HG03342 (cell line): Measurements from ENCODE around the gene PDE7B.
"Not testable (repeated sequence)": the region's sequence is repeated elsewhere in the genome, so short reads cannot be mapped to it uniquely, and the experiment has no call there.

Experiments used
- ATAC-seq: cut with Tn5 transposase; IDR thresholded peaks from one replicate; pipeline ENCODE4 v1.9.1; 2021; ENCODE audit warnings: mild to moderate bottlenecking, moderate library complexity; ENCODE audit not compliant: unreplicated experiment

PDE7B gene

DNA sequence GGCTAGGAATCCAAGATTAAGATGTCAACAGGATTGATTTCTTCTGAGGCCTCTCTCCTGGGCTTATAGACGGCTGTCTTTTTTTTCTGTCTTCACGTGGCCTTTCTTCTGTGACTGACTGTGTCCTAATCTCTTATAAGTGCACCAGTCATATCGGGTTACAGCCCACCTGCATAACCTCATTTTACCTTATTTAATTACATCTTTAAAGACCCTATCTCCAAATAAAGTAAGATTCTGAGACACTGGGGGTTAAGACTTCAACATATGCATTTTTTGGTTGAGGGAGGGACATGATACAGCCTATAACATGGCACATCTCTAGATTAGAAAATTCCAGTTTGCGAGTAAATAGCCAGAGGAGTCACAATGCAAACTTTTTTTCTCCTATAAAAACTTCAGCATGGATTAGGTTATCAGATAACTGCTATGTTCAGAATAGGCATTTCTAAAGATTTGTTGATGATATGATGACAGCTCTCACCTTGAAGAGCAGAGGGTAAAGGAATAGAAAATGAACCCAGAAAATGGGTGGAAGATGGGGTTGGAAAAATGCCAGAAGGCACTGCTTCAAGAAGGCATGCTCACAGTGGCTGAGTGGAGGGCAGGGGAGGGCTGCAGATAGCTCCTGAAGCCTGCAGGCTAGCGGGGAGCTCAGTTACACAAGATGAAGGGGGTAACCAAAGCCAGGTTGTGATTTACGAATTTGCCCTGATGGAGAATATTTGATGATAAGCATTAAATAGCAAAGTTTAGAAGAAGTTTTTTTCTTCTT lies 8.7 kb upstream of the PDE7B start:
- ATAC-seq, result no peak

DNA sequence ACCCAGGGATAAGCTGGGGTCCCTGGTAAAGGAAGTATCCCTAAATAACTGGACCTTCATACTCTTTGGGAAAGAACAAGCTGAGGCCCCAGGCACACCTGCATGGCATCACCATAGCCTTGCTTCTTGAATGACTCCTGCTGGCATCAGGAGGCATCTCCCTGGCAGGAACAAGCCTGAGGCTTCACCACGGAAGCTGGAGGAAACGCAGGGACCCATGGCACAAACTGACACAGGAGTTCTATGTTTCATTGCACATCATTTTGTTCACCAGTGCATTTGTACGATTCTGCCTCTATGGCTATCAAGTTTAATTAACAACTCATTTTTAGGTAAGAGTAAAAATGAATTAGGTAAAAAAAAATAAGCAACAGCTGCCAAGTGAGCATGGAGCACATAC lies 619 bp upstream of the PDE7B start:
- no peak for ATAC-seq

DNA sequence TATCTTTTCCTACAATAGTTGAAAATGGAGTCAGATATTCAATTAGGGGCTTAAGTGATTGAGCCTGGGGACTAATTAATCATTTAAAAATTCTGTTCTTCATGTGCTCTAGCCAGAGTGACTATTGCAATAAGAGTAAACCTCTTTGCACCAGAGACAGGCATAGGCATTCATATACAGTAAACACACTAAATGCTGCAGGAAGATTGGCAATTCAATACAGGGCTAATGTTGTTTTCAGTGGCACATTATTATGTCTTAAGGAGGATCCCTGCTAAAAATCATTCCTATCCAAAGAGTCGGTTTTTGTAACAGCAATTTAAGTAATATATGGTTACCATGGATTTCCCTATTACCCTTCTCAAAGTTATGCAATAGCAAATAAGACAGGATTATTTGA lies 1.2 kb downstream of the PDE7B start:
- no peak for ATAC-seq

DNA sequence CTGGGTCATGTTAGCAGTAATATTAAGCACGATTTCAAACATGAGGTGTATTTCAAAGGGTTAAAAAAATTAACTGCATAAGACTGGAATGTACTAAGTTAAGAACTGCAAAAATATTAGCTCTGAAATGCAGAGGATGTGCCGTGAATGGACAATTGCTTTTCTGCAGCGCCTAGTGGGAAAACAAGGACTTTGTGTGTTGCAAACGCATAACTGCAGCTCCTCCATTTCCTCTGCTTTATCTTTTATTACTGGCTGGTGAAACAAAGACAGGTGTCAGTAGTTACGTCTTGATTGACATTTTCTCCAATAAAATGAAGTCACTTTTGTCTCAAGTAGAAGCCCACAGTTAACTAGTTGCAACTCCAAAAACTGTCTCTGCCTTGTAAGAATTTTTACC lies 1.7 kb downstream of the PDE7B start:
- no peak for ATAC-seq

DNA sequence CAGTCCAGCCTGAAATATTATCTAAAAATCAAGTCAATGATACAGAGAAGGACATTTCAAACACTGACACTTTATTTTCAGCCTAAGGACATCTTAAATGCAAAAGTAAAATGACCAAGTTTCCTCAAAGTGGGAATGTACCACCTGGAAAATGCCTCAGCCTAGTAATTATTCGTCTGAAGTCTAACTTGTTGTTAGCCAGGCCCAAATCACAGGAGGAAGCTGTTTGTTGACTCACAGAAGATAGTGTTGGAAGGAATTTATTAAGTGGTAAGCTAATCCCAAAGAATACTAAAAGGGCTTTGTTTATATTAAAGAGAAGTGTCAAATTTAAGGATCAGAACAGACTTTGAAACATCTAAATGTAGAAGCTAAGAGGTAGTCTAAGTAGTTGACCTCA lies 2.5 kb downstream of the PDE7B start:
- ATAC-seq, result no peak

DNA sequence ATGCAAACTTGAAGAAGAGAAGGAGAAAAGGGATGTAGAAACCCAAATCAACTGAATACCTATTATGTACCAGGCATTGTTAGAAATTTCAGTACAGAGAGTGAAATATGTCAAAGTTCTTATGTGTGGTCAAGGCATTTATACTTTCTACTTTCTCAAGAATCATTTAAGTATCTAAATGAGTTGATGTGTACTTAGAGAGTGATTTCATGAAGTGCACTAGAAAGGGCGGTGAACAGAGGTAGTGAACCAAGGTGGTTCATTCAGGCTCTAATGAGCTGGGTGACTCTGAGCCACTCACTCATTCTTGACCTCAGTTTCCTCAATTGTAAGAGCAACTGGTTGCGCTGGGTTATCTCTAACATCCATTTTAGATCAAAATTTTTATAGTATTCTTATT lies 3.3 kb downstream of the PDE7B start:
- ATAC-seq, result no peak

DNA sequence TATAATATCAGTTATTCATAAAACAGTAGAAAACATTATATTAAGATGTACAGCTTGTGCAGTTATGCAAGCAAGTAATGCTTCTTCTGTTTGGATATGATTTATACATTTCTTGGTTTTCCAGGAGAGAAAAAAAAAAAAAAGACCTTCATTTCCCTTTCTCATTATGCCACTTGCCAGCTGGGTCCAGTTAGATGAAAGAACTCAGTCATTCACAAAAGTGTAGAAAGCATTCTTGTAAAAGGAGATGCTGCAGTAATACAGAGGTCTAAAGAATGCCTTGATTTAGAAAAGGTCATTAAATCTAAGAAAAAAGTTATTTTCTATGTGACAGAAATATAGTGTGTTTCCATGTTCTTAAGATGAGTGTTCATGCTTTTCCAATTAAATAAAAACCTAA lies 7.4 kb downstream of the PDE7B start:
- no peak for ATAC-seq

DNA sequence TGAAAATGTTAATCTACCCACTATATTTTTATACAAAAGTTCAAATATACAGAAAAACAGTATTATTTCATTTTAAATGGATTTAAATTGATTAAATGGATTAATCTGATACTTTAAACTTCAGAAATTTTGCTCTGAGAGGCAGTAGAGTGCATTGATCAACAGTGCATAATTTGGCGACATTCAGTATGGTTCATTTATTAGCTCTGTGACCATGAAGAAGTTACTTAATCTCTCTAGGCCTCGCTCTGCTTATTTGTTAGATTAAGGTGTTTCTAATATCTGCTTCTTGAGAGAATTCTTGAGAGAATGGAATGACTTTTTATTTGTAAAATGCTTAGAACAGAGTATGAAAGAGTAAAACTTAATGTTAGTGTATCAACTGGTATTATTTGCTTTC lies 8.9 kb downstream of the PDE7B start:
- no peak for ATAC-seq

DNA sequence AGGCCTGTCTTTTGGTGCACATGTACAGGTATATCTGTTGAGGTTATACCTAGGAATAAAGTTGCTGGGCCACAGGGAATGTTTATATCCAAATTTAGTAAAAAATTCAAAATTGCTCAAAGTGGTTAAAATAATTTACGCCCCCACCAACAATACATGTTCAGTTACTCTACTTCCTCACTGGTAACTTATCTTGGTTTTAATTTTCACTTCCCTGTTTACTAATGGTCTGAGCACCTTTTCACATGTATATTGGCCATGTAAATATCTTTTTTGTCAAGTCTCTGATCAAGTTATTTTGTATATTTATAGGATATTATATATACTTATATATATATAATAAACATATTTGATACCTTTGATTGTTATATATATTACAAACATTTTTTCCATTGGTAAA lies 9.7 kb downstream of the PDE7B start:
- ATAC-seq, result peak; percentile 59

DNA sequence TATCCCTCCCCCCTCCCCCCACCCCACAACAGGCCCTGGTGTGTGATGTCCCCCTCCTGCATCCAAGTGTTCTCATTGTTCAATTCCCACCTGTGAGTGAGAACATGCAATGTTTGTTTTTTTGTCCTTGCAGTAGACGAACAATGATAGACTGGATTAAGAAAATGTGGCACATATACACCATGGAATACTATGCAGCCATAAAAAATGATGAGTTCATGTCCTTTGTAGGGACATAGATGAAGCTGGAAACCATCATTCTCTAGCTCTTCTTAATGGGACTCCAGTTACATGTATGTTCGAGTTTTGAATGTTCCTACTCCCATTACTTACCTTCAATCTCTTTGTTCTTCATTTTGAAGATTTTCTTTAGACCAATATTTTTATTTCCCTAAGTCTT lies 13.4 kb downstream of the PDE7B start:
- ATAC-seq, result not testable (repeated sequence)

DNA sequence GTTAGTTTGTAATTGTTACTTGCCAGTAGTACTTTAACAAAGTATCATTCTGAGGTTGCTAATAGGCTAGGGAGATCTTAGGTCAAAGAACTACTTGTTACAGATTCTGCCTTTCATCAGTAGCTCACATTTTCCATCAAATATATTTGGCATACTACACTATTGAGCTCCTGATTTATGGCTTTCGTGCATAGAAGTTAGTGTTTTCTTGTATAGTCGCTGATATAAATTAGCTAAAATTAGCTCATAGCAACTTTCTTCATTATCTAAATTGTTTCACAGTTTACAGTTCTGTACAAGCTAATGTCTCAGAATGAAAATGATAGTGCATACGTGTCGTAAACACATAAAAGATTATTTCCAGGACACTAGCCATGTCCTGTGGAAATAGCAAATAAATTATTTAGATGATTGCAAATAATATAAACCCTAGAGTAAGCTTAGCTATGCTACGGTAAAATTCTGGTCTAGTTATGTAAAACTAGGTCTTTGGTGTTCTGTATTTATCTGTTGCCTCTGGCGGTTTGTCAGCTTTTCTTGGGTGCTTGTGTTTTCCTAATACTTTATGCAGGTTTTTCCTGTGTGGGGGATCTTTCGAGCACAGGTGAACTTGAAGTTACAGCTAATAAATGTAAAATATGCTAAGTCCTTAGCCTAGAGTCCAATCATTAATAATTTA lies 15.1 kb downstream of the PDE7B start:
- no peak for ATAC-seq

DNA sequence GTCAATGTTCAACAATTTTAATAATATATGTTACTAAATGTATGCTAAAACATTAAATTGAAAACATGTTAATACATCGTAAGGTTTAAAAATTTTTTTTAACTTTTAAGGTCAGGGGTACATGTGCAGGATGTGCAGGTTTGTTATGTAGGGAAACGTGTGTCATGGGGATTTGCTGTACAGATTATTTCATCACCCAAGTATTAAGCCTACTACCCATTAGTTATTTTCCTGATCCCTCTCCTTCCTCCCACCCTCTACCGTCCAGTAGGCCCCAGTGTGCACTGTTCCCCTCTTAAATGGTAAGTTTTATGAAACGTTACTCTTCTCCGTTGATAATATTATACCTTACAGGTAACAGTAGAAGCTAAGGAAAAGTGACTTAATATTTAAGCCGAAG lies 15.8 kb downstream of the PDE7B start:
- no peak for ATAC-seq

DNA sequence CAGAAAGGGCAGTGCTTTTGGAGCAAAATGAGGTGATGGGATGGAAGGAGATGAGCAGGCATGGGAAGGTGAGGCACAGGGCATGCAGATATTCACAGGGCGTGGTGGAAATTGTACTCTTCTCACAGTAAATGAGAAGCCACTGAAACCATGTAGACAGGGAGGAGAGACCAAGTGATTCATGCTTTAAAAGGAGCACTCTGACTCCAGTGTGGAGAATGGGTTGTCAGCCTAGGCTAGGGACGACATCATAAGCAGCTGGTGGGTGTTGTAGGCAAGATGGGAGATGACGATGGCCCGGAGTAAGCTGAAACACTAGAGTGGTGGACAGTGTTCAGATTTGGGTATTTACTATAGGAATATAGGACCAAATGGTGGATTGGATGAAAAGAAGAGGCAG lies 18.4 kb downstream of the PDE7B start:
- no peak for ATAC-seq

DNA sequence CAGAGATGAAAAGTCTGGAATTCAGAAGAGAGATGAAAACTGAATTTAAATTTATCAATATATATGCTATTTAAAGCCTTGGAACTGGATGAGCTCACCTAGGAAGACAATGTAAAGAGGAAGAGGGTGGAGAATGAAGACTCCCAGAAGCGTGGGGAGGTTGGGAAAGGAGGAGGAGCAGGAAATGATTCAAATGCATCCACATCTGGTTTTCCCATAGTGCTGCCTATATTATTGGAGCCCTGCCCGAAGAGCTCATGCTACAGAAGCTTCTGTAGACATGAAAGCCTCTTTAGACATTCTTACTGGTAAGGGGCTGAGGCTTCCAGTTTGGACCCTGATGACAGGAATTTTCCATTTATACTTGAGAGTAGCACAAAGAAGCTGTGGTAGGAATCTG lies 19.2 kb downstream of the PDE7B start:
- no peak for ATAC-seq

DNA sequence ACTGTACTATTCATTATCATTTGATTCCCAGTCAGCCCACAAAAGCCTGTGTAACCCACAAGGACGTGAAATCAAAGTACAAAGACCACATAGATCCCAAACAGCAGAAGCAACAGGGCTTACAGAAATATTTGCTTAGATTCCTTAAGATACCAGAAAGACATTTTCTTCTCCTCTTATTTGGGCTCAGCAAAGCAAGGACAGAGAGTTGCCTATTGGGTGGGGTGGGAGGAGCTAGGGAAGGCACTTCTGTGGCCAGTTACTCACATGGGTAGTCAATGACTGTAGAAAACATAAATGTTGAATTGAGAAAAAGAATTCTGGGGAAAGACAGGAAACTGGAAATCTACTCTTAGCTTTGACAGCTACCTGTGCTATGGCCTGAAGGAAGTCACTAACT lies 19.8 kb downstream of the PDE7B start:
- ATAC-seq, result no peak

DNA sequence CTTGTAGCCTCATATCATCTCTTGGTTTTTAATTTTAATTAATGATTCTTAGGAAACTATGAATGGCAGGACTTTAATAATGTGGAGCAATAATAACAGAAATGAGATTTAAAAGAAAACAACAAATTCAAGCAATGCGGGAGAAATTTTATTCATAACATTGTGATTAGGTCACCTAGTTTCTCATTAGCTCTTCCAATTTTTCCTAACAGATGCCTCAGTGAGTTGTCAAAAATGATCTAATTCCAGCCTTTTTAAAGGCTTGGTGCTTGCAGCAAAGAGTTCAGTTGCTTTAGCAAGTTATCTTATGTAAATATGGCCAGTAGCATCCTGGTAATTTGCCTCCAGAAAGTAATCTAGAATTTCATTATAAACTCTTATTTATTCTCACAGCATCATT lies 20.4 kb downstream of the PDE7B start:
- ATAC-seq, result no peak

DNA sequence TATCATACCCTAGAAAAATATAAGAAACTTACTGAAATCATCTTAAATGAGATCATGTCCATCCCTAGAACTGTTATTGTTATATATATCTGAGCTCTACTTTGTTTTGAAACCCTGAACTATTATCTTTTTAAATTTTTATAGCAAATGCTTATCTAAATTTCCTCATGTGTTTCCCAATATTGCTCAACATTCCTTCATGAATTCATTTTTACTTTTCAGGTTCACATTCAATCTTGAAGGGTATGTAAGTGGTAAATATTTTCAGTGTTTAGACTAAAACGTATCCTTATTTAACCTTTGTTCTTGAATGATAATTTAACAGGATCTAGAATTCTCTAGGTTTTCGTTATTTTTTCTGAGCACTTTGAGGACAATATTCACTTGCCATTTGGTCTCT lies 23.9 kb downstream of the PDE7B start:
- no peak for ATAC-seq

DNA sequence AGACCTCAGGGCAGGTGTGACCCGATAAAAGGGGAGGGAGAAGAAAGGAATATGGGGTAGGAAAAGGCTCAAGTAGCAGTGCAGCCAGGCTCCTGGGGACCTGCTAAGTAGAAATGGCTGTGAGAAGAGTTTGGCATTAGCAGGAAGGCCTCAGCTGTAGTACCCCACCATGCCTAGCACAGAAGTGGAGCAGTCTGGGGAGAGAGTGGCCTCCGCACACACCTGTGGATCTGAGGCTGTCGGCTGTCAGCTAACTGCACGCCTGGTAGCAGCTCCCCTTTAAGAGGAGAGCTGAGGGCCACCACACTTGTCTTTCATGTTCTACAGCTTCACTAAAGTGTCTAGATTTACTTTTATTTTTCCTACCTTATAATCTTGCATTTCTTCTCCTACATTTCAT lies 24.6 kb downstream of the PDE7B start:
- ATAC-seq, result no peak

DNA sequence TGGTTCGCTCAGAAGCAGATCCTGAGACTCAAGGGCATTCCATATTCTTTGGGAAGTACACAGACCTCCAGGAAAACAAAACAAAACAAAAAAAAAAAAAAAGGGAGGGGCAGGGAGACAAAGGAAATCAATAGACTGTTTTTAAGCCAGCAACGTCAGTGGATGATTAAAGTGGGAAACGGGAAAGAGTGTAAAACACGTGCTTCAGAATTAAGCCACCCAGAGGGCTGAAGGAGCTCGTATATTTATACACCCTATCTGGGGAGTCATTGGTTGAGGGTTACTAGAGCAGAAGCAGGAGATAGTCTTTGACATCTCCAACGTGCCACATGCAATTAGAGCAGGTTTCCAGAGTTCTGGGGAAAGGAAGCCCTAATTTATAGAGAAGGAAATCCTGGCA lies 26.2 kb downstream of the PDE7B start:
- no peak for ATAC-seq

DNA sequence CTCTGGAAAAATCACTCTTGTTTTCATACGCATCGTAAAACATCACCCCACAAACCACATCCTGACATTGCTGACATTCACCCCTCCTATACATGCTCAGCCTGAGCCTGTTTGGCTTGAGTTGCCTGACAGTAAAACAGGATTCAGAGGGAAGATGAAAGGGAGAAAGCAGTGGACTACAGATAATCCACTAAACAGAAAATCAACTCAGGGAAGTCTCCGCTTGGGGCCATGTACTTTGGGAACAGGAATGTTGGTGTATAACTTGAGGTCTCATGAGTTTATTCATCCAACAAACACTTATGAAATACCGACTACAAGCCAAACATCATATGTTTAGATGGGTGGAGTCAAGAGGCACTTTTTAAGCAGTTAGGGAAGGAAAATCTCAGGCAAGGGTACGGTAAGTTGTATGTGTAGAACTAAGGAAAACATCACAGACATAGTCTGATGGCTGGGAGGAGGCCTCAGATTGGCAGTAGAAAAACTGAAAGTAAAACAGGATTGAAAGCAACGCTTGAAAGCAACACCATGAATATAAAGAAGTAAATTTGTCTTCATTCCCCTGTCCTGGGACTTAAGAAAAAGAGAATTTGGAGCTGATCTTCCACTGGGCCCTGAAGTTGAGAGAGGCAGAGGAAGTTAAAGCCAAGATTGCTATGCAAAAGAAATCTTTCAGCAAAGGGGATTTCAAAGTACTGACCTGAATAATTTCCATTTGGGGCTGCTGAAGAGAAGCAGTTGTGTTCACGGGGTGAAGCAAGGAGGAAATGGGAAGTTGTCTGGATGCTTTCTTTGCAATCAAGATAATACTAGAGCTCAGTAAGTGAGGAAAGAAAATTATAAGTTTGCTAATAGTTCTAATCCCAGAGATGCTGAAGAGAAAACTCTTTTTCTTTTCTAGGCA lies 28.8 kb downstream of the PDE7B start:
- peak; percentile 90 for ATAC-seq

DNA sequence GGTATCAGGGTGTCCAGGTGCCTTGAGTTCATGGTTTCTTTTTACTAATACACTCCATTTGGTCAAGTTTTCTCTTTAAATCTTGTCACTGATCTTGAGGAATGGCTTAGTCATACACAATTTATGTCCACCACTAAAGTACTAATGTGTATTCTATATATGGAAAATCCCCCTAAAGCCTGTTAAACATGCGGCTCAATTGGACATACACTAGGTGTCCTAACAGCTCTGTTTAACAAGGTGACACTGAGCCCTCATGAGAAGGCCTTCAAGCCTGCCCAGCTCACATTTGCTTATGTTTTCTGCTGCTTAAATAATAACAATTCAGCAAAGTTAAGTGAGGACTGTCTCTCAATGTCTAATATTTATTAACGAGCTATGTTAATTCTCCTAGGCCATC lies 31.5 kb downstream of the PDE7B start:
- no peak for ATAC-seq

DNA sequence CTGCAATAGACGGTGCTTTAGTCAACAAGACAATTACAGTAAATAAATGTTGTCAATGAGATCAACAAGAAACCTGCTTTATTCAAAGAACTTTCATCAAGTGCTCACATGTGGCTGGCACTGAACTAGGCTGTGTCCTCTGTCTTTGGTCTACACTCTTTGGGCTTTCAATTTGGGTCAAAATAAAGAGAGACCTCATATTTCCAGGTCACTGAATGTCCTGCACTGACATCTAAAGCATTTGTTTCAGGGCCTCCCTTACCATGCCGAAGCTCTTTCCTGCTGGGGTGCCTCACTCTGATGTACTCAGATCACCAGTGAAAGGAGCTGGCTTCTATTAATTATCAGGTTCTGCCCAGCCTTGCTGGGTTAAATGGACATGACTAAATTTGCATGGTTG lies 32.0 kb downstream of the PDE7B start:
- ATAC-seq, result no peak
